HG02798 (cell line): ENCODE data around the gene TLE4.
"Not testable (repeated sequence)": the region's sequence is repeated elsewhere in the genome, so short reads cannot be mapped to it uniquely, and the experiment has no call there.

Source experiments
- ATAC-seq: cut with Tn5 transposase; IDR thresholded peaks from one replicate; pipeline ENCODE4 v1.9.1; 2021; ENCODE audit warnings: mild to moderate bottlenecking; ENCODE audit not compliant: unreplicated experiment, poor library complexity

The TLE4 gene

DNA sequence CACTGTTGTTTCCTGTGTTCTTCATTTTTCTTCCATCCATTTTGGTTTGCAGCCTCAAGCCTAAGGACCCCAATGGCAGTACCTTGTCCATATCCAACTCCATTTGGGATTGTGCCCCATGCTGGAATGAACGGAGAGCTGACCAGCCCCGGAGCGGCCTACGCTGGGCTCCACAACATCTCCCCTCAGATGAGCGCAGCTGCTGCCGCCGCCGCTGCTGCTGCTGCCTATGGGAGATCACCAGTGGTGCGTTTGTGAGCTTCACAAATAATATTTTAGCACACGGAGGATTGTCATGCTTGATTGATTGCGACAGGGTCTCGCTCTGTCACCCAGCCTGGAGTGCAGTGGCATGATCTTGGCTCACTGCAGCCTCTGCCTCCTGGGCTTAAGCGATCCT lies 136.8 kb downstream of the TLE4 start:
- ATAC-seq = no peak

DNA sequence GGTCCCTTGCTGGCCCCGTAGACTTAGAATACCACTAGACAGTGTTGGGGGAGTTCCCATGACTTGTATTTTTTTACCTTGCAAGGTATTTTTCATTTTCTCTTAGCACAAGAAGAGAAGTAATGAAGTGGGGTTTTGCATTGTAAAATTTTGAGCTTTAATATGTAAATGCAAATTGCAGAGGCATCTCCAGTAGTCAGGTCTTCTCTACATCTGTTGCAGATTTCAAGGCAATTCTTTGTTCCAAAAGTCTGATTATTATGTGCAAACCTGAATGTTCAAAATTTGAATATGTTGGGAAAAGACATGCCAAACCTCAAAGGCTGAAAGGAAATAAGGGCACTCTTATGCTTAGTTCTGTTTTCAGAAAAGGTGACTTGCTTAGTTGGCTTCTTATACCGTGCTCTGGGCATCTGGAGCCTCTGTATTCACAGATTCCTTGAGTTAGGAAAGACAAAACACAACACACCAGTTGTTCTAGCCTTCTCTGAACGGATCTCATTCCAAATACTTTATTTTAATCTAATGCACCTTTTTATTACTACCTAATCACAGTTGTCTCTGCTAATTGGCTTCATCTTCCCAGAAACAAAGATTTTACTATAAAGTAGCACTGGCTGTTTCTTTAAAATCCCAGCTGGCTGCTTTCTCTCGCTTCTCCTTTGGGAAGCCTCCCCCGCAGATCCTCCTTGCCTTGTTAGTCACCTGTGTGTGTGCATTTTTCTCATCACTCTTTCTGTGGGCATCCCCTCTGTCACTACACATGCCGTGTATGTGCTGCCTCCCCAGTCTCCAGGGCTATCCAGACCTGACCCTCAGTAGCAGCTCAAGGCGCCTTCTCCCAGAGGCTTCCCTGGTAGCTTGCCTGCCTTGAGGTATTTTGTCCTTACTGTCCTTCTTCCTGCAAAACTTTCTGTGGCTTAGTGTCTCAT lies 138.2 kb downstream of the TLE4 start:
- no peak for ATAC-seq

DNA sequence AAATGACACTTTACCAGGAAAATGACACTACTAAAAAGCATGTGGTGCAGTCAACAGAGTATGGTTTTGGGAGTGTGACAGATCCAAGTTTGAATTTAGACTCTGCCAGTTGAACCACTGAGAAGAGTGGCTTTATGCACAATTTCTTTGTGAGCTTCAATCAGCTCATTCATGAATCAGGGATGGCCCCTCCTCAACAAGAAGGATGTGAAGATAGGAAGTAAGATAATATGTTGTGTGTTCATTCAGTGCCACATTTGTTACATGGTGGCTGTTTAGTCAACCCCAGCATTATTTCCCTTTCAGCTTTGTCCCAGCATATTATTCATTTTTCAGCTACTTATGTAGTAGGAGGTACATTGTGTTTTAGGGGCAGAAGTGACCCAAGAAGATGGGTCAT lies 140.1 kb downstream of the TLE4 start:
- ATAC-seq = no peak

DNA sequence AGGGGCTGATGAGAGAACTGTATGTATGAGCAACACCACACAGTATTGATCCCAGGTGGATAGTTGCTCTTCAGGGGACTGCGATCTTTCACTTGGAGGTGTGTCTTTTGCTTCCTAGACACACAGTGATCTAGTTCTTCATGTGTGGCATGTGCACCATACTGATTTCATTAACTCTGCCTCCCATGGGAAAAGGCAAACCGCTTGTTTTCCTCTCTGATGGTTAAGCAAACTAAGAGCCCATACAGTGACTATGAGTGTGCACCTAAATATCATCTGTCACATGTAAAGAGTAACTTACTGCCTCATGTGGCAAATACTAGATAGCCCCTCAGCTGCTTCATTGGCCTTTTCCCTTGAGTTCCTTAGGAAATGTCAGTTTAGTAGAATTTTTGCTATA lies 147.3 kb downstream of the TLE4 start:
- ATAC-seq = no peak

DNA sequence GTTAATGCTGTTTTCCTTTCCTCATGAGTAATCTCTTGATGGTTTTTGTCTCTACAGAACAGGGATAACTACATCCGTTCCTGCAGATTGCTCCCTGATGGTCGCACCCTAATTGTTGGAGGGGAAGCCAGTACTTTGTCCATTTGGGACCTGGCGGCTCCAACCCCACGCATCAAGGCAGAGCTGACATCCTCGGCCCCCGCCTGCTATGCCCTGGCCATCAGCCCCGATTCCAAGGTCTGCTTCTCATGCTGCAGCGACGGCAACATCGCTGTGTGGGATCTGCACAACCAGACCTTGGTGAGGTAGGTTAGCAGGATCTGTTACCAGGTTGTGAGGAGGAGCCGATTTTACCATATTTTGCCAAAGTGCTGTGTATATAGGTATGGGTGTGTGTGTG lies 148.2 kb downstream of the TLE4 start:
- no peak for ATAC-seq

DNA sequence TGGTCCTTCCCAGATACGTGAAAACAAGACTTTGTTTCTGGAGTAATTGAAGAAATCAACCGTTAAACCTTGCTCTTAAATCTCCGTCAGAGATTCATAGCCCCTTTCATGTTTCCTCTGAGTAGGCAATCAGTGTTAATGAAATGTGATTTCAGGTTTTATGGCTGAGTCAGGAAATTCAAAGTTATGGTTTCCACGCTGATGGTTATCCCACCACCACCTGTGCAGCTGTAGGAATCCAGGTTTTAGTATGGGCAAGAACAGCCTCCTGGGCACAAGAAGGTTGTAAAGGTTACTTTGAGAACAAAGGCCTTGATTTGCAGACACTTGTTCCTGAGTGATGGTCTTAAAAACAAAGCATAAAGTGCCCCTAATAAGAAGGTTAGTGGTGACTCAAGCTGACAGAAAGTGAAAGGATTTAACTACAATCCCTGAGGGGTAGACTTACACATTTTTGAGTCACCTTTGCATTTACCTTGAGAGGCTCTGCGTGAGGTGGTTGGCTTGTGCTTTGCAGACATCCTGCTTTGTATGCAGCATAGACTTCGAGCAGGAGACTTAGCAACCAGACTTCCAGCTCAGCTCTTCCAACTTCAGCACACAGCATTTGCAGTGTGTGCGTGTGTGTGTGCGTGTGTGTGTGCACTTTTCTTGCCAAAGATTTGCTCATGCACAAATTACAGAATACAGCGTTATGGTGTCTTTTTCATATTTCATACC lies 159.6 kb downstream of the TLE4 start:
- ATAC-seq = peak; percentile 77

DNA sequence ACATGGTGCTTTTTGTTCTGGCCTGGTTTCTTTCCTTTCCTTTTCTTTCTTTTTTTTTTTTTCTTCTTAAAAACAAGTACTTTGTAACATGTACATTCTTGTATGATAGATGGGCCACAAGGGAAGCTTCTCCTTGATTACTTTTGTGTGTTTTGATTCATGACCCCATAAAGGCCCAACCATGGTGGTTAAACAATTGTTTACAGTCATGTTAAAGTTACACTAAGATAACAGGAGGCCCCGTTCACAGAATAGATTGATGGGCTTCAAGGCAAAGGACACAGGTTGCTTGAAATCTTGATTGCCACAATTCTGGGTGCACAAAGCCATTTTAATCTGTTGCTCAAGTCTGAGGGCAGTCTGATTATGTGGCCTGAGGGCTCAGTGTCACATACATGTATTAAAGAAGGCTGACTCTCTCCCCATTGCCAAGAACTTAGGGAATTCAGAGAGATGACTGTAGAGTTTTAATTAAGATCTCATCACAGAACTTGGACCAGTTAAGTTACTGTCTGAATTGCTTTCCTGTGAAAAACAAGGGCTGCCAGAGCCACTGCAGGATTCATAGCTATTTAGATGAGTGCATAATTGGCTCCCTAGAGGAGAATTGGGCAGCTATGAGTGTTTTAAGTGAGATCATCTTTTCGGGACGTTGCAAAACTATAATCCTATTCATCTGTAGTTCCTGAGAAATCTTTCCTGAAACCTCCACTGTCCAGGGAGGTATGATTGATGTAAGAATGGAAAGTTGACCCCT lies 163.4 kb downstream of the TLE4 start:
- no peak for ATAC-seq

GRCh38 chr9:79736051-79736450 lies 164.3 kb downstream of the TLE4 start:
- no peak for ATAC-seq

- ATAC-seq = no peak
These were observed 169.6 kb downstream of the TLE4 start for GRCh38 chr9:79741381-79741780.

GRCh38 chr9:79742110-79742721 lies 170.5 kb downstream of the TLE4 start:
- ATAC-seq = no peak

- ATAC-seq = no peak
These were observed 172.8 kb downstream of the TLE4 start for GRCh38 chr9:79744521-79744920.

GRCh38 chr9:79745752-79746336 lies 174.1 kb downstream of the TLE4 start:
- no peak for ATAC-seq

GRCh38 chr9:79751895-79752466 lies 180.2 kb downstream of the TLE4 start:
- not testable (repeated sequence) for ATAC-seq

DNA sequence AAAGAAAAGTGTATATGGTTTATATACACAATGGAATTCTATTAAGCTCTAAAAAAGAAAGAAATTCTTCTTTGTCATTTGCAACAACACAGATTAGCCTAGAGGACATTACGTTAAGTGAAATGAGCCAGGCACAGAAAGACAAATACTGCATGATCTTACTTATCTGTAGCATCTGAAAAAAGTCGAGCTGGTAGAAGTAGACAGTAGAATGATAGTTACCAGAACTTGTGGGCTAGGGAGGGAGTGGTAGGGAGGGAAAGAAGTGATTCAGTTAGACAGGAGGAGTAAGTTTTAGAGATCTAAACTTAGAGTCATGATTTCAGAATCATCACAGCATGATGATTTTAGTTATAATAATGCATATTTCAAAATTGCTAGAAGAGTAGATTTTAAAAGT lies 184.6 kb downstream of the TLE4 start:
- no peak for ATAC-seq

- ATAC-seq = no peak
These were observed 185.3 kb downstream of the TLE4 start for GRCh38 chr9:79757074-79757473.

- ATAC-seq = no peak
These were observed 186.3 kb downstream of the TLE4 start for GRCh38 chr9:79757881-79758669.

- no peak for ATAC-seq
These were observed 187.7 kb downstream of the TLE4 start for GRCh38 chr9:79759460-79759859.

GRCh38 chr9:79762070-79762469 lies 190.3 kb downstream of the TLE4 start:
- no peak for ATAC-seq

DNA sequence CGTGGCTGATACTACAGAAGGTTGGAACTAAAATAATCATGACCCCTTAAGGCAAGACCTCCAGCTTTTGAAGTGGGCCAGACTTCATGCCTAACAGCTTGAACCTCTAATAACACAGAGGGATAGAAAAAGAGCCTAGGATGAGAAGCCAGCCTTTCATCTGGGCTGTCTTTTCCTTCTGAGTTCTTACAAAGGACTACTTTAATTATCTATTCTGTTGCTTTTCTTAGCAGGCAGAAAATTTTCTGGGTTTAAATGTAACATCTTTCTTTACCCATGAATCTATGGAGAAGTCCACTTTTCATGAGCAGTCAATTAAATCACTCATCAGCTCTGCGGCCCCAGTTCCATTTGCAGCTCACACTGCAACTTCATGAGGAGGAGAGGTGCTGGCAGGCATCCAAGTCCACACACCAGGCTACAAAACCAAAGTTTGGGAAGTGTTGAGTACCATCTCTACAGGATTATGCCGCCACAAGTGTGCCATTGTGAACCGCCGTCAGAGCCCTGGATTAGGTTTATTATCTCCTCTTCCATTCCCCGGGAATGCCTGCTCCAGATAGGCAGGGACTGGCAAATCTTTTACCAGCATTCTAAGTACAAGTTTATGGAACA lies 192.0 kb downstream of the TLE4 start:
- ATAC-seq = no peak
